HG03139 (cell line): ENCODE measurements around the gene L3MBTL4.
"Not testable (repeated sequence)": the region's sequence is repeated elsewhere in the genome, so short reads cannot be mapped to it uniquely, and the experiment has no call there.

Experiments
- ATAC-seq: cut with Tn5 transposase; IDR thresholded peaks from one replicate; pipeline ENCODE4 v1.9.1; 2021; ENCODE audit not compliant: unreplicated experiment

Gene L3MBTL4

DNA sequence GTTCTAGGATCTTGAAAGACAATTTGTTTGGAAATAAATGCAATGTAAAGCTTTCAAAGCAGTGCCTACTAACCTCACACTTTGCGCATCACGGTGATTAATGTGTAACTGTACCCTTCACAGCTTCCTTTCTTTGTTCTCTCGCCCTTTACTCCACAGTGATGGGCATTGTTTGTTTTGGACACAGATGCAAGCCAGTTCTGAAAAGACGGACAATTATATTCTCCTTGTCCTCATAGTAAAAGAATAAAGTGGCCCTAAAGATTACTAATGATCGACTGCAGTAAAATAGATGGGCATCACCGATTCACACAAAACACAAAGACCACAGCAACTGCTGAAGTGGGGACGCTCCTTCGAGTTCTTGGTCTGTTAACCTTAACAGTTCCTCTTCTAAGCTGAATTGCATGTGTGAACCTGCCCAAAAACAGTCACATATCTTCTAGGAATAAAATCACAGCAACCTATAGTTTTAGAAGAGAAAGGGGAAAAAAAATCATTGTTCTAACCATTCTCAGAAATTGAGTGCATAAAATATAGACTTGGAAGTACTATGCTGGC, 7.7 kb downstream of the L3MBTL4 start:
- ATAC-seq, result no peak

DNA sequence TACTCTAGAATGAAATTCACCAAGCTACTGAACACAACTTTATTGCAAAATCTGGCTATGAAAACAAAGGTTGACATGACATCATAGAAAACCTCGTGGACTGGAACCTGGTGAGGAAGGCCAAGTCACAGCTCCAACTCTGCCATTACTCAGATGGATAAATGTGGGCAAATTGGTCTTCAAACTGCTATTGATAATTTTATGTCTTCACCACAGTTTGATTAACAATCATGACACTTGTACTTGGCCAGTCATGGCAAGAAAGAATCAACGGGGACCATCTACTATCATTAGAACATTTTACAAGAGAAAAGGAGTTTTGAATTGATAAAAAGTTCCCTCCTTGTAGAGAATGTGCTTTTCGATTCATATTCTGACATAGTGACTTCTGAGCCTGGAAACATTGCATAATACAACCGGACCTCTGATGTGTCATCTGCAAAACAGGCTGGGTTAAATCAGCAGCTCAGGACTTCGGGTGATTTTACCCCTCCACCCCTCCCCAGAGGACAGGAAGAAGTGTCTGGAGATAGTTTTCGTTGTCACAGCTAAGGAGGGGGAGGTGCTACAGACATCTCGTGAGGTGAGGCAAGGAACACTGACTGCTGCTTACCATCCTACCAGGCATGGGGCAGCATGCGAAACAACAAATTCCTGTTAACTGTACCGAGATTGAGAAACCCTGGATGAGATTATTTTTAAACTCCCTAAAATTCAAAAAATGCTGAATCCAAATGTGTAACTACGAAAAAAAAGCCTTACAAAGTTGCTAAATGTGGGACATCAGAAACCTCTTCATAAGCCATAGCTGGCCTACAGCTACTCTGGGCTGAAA, 8.4 kb downstream of the L3MBTL4 start:
- no peak for ATAC-seq

DNA sequence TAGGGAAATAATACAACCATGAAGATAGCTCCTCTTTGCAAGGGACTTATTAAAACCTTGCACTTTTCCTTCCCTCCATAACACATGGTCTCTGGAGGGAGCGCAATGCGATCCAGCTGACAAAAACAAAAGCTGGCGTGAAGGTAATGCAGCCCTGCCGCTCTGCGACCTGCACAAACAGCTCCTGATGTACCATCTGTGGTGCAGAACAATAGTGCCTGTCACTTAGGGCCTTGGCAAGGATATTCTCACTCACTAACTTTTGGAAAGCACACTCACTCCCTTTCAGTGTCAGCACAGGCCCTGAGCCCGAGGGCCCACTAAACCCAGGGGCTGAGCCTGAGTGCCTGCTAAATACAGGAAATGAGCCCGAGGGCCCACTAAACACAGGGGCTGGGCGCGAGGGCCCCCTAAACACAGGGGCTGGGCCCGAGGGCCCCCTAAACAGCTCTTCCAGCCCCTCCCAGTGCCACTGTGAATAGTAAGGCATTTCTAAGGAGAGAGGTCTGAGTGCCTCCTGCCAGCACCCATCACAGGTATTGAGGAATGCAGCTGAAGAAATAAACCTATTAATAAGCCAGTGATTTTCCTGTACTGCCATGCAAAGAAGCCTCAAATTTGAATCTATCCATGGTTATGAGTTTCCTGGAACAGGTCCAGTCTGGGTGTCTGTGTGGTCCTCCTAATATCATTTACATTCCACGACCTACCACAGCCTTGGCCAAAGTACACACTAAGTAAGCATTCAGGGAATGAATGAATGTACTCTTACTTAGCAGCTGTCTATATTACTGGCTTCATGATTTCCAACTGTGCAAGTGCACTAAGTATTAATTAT, 9.3 kb downstream of the L3MBTL4 start:
- no peak for ATAC-seq

DNA sequence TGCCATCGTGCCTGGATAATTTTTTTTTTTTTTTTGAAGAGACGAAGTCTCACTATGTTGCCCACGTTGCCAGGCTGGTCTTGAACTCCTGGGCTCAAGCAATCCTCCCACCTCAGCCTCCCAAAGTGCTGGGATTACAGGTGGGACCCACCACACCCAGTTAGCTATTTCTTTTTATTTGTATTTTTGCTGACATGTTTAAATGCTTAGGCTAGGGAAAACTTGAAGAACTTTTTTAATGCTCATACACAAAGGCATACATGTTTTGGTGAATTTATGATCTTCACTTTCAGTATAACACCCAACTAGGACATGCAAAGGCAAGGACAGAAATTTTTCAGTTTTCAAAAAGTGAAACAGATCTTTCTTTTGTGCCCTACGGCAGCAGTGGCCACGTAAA, 9.9 kb downstream of the L3MBTL4 start:
- ATAC-seq, result no peak

DNA sequence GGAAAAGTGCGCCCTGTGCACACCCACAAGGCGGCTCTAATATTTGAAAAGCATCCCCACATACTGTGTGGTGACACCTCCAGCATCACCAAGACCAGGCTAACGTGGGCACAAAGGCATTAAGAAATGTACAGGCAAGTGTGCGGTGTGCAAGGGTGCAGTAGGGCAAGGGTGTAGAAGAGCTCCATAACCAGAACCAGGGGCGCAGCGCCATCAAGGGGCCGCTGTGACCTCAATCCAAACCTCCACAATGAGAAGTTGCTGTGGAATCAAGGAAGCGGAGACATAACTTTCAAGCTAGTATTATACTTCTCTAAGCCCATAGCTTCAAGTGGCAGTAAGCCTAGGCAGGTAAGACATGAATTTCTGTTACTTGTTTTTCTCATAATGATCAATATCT, 13.0 kb downstream of the L3MBTL4 start:
- ATAC-seq, result no peak

DNA sequence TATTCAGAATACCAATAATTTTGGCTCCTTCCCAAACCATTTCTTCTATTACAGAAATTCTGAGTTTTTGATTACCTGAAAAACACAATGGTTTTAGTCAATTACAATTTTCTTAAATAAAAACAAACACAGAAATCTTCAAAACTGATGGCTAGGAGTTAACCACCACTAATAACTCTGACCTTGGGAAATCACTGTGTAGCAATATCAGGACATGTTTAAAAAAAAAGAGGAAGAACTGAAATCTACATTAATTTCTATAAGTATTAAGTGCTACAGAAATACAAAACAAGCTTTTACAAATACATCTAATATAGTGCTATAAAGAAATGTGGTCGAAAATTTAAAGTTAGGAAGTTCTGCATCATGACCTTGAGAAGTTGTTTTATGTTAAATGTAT, 14.9 kb downstream of the L3MBTL4 start:
- ATAC-seq, result no peak

DNA sequence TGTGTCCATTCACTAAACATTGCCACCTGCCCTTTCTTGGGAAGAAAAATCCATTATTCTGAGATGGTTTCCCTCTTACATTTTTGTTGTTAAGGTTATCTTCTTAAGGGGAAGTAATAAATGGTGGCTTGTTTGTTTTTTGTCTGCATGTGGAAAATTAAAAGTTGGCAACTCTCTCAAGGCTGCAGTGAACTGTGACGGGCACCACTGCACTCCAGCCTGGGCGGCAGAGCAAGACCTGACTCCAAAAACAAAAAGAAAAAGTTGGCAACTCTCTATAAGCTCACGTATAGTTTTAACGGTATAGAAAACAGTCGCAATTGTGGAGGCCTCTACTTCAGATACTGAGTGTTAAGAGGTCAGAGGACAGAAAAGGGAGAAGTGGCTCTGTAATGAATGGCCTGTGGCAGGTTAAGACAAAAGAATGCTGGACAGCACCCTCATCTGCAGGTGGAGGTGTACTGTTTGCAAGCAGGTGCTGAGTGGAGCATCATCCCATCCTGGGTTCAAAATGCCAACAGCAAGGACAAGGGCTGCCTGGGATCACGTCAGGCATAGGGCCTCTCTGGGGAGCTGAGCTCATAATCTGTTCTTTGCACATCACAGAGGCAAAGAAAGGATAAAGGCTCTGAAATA, 16.7 kb downstream of the L3MBTL4 start:
- no peak for ATAC-seq

DNA sequence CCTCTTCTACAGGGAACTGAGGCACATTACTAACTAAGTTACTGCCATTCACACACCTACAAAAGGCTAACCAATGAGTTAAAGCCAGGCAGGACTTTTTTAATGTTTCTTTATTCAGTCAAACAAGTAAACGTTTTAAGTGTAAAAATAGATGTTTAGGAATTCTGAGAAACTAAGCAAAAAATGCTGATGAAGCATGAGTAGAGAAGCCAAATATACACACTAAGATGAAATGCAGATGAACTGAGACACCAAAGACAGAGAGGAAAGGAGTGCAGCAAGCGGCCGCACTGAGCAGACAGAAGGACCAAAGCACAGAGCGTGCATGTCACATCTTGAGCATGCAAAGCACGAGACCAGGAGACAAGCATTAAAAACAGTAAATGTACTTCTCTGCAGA, 17.9 kb downstream of the L3MBTL4 start:
- no peak for ATAC-seq

DNA sequence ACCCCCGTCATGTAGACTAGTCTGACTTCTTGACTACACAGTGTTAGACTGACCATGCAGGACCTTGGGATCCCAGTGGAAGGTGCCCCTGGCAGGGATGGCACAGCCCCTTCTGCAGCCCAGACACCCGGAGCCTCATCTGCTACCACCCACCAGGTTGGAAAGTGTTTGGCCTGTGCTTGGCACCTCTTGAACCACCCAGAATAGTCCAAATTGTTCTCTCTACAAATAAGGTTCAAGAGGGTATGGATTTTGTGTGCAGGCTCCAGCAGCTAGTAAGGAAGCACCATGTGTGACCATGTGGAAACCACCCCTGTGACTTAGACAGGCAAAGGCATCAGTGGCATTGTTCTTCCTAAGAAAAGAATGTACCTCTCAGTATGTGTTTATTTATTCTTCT, 18.4 kb downstream of the L3MBTL4 start:
- ATAC-seq, result no peak

DNA sequence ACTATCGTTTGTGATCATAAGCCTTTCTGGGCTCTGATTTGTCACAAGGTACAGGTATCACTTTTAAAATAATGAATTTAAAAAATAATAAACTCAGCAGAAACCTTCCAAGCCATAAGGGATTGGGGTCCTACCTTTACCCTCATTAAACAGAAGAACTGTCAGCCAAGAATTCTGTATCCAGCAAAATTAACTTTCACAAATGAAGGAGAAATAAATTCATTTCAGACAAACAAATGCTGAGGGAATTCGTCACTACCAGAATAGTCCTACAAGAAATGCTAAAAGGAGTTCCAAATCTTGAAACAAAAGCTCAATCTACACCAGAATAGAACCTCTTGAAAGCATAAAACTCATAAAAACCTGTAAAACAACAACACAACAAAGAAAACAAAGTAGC, 25.7 kb downstream of the L3MBTL4 start:
- ATAC-seq, result no peak

DNA sequence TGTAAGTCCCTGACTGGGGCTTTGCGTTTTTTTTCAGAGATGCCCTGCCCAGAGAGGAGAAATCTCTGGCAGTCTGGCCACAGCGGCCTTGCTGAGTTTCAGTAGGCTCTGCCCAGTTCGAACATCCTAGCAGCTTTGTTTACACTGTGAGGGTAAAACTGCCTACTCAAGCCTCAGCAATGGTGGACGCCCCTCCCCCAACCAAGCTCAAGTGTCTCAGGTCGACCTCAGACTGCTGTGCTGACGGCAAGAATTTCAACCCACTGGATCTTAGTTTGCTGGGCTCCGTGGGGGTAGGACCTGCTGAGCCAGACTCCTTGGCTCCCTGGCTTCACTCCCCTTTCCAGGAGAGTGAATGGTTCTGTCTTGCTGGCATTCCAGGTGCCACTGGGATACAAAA, 31.7 kb downstream of the L3MBTL4 start:
- no peak for ATAC-seq

DNA sequence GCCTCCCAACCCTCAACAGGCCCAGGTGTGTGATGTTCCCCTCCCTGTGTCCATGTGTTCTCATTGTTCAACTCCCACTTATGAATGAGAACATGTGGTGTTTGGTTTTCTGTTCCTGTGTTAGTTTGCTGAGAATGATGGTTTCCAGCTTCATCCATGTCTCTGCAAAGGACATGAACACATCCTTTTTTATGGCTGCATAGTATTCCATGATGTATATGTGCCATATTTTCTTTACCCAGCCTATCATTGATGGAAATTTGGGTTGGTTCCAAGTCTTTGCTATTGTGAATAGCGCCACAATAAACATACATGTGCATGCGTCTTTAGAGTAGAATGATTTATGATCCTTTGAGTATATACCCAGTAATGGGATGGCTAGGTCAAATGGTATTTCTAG, 37.2 kb downstream of the L3MBTL4 start:
- not testable (repeated sequence) for ATAC-seq

DNA sequence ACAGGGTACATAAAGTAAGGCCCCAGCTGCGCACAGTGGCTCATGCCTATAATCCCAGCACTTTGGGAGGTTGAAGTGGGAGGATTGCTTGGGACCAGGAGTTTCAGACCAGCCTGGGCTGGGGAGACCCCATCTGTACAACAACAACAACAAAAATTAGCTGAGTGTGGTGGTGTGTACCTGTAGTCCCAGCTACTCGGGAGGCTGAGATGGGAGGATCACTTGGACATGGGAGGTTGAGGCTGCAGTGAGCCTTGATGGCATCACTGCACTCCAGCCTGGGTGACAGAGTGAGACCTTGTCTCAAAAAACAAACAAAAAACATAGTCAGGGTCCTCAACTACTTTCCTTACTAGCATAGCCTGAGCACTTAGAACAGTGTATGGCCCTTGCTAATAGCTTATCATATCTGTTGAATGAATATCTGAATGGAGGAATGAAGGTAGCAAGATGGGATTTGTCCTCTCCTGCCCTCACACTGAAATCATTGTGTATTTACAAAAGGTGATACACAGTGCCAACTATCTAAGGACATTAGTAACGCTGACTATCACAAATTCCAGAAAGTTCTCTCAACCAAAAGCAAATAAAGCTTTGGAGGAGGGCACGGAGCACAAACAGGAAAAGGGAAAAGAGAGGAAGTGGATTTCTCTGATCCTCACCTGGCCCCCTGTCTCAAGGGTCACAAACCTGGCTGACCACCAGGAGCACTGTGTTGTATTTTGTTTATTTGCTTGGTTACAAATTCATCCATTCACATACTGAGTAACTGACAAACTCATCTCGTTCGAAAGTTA, 38.1 kb downstream of the L3MBTL4 start:
- ATAC-seq, result no peak

DNA sequence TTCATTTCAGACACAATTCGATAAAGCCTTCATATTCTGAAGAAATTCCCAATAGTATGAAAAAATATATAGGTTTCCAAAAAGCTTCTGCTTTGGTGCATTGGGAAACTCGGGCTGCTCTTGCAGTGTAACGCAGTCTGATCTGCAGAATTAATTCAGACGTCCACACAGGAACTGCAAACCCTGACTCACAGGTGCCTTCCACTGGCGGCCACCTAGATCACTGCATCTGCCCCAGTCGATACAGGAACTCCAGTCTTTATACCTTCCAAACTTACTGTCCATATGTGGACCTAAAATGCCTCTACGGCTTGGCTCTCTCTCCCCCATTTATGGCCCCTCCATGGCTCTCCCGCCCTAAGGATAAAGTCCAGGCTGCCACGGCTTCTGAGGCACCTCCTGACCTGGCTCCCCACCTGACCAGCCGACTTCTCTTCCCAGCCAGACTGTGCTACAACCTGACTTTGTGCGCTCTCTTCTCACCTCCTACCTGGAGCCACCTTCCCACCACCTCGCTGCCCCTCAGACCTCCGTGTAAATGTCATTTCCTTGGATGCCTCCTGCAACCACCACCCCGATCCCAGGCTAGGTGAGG, 39.7 kb downstream of the L3MBTL4 start:
- no peak for ATAC-seq

DNA sequence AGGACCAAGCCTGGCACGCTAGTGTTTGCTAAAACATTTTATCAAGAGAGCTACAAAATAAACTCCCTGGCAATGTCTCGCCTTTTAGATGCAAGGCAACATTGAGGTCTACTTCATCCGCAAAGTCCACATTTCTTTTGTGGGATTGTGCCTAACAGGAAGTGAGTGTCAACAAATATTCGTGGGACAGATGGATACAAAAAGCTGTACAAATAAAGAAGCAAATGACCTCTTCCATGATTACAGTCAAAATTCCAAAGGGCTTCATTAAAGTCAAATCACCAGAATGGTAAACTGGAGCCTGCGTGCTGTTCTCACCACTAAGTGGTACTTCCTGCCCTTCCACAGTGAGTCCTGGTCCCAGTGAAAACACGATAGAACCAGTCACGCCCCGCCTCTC, 40.4 kb downstream of the L3MBTL4 start:
- no peak for ATAC-seq

DNA sequence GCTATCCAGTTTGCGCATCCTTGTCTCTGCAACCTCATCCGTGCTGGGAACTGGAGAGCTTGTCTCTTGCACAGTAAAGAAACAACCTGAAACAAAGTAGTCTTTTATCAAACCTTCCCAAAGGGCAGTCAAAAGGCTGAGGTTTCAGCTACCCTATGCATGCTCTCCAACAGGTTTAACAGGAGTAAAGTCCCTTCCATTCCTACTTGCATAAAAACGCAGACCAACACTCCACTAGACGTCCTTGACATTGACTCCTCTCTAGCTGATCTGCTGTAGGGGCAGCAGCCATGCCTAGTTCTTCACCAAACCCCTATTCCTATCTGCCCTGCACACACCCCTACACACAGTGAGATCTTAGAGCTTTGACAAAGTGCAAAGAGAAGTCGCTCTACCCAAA, 41.5 kb downstream of the L3MBTL4 start:
- no peak for ATAC-seq

DNA sequence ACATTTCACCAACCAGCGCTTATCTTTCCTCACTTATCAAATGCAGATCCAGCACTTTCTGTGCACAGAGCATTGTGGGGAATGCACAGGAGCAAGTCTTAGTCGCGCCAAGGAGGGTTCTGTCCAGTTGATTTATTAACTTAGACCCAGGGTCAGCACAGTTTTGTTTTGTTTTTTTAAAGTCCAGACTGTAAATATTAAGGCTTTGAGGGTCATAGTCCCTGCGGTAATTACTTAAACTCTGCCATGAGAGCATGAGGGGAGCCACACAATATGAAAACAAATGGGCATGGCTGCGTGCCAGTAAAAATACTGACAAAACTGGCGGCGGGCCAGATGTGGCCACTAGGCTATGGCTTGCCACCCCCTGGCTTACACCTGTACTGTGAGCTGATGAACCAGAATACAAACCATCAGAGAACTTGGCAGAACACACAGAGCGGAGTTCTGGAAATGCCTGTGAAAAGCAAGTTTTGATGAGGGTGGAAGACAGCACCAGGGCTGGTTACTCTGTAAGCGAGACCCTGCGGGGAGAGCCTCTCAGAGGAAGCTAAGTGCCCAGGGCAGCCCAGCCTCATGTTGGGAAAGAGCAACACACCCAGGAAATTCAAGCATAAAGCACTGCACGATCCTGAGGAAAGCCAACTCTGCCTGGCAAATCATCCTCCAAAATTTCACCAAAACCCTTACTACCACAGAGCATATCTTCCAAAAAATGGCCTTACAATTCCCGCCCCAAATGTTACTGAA, 43.6 kb downstream of the L3MBTL4 start:
- ATAC-seq, result no peak

DNA sequence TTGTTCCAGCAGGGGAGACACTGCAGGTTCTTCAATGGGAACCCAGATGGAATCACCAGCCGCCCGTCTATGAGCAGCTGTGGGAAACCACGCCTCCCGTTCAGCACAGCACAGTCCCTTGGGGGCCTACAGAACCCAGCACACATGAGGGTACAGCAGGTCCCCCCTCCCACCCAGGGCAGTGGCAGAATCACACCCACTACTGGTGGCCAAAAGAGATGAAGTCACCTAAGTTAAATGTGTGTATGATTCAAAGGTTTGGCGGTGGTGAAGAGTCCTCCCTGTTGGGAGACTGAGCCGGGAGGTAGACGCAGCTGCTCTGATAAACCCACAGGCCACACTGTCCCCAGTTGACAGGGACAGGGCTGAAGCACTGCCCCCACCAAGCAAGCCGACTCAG, 44.3 kb downstream of the L3MBTL4 start:
- ATAC-seq, result no peak

DNA sequence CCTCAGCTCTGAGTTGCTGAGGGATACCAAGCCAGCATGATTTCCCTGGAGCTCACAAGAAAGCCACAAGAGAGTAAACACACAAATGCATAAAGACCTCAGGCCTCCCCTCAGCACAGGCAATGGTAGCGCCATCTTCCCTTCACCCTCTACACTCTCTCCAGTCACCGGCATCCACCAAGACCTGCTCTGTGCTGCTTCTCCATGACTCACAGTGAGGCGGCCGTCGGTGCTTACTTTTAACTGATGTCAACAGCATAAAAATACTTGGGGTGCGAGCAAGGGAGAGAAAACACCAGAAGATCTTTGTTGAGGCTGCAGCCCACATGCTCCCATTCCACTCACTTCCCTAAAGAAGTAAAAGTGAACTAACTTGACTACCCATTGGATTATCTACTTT, 46.7 kb downstream of the L3MBTL4 start:
- no peak for ATAC-seq

DNA sequence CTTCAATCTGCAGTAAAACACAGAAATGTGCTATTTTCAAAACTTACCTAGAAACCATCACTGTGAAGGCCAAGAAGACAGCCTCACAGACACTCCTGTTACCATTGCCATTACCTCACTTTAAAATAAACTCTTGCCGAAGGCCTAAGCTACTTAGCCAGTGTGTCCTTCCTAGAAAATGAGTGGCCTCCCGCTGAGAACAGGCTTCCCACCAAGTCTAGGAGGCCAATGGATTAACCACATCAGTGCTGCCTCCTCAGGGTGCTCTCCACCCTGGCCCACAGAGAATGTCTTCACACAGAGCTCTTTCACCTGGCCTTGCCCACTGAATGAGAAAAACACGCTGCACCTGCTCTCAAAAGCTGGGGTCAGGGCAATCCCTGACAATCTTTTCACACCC, 47.5 kb downstream of the L3MBTL4 start:
- no peak for ATAC-seq
